Mesodermal cell (in vitro differentiated cells): Measurements from ENCODE around the gene ICAM1.

Experiments used
- H3K27ac ChIP-seq: 2 replicates; pipeline ENCODE4 v1.7.0; 2013; ENCODE audit warnings: mild to moderate bottlenecking, low read depth, low read length, moderate library complexity; ENCODE audit not compliant: severe bottlenecking
- H3K36me3 ChIP-seq: 2 replicates; pipeline ENCODE4 v1.7.1; 2013; ENCODE audit warnings: mild to moderate bottlenecking, low read length, moderate library complexity; ENCODE audit not compliant: control insufficient read depth, insufficient read depth
- H3K4me1 ChIP-seq: one replicate; pipeline ENCODE4 v1.7.1; 2013; ENCODE audit warnings: mild to moderate bottlenecking, low read length; ENCODE audit not compliant: insufficient read depth, control insufficient read depth, poor library complexity, severe bottlenecking
- H3K4me3 ChIP-seq: 2 replicates; pipeline ENCODE4 v1.7.0; 2013; ENCODE audit warnings: low read length, control low read depth, mild to moderate bottlenecking; ENCODE audit not compliant: insufficient read depth, poor library complexity, severe bottlenecking; ENCODE audit errors: extremely low read depth
- H3K9me3 ChIP-seq: 2 replicates; pipeline ENCODE4 v1.7.1; 2013; ENCODE audit warnings: mild to moderate bottlenecking, low read length, moderate library complexity; ENCODE audit not compliant: control insufficient read depth
- WGBS, 2 experiments: methylation state at CpG; one replicate each; pipeline ENCODE4 v1.1.5; 2013; ENCODE audit warnings: missing lambda C conversion rate in 2 of 2; ENCODE audit not compliant: insufficient coverage in 2 of 2; 5-methylcytosine and 5-hydroxymethylcytosine counted together

ICAM1 gene

GRCh38 chr19:10289836-10290356 is 19.0 kb downstream of the ICAM1 start, which contains the start of gene ICAM5:
Gene ICAM5 (plus strand): TSS chr19:10289952. CDS start chr19:10290044, 92 bp downstream.
- Histone ChIP-seq H3K4me3 (peak within 1 kb of the TSS; percentile 24), H3K27ac (no peak within 1 kb of the TSS), H3K4me1 (peaks cover 14% of the 10 kb centered on the region), H3K36me3 (no peaks in the 10 kb centered on the region), H3K9me3 (no peaks in the 10 kb centered on the region)
- 2 to 3% methylated on average over 24 to 39 of the region's 45 CpGs for WGBS, 2 experiments

- Histone ChIP-seq H3K9me3 (no peaks in the 10 kb centered on the region), H3K27ac (no peak overlapping the region), H3K4me1 (peaks cover 14% of the 10 kb centered on the region), H3K4me3 (peak overlapping the region; percentile 22), H3K36me3 (no peaks in the 10 kb centered on the region)
- WGBS, 2 experiments, result 3% methylated on average over 23 to 30 of the region's 30 CpGs
These were observed 19.5 kb downstream of the ICAM1 start for GRCh38 chr19:10290357-10290875.

- no peak overlapping the region for H3K27ac ChIP-seq
- peaks cover 14% of the 10 kb centered on the region for H3K4me1 ChIP-seq
- H3K9me3 ChIP-seq, result no peaks in the 10 kb centered on the region
- WGBS, 2 experiments, result 1% methylated on average over 50 to 57 of the region's 57 CpGs
- no peaks in the 10 kb centered on the region for H3K36me3 ChIP-seq
- H3K4me3 ChIP-seq, result peak overlapping the region; percentile 22
These were observed 20.1 kb downstream of the ICAM1 start for GRCh38 chr19:10290876-10291553.

- H3K4me1 ChIP-seq, result peaks cover 14% of the 10 kb centered on the region
- H3K4me3 ChIP-seq, result peak overlapping the region; percentile 22
- H3K27ac ChIP-seq, result no peak overlapping the region
- H3K36me3 ChIP-seq, result no peaks in the 10 kb centered on the region
- 6 to 8% methylated on average over 43 to 48 of the region's 49 CpGs for WGBS, 2 experiments
- no peaks in the 10 kb centered on the region for H3K9me3 ChIP-seq
These were observed 20.8 kb downstream of the ICAM1 start for GRCh38 chr19:10291554-10292205.

- WGBS, 2 experiments, result 2% methylated on average over 33 to 42 of the region's 45 CpGs
- Histone ChIP-seq H3K27ac (no peak overlapping the region), H3K4me3 (peak overlapping the region; percentile 6), H3K4me1 (peaks cover 14% of the 10 kb centered on the region), H3K9me3 (no peaks in the 10 kb centered on the region), H3K36me3 (no peaks in the 10 kb centered on the region)
These were observed 21.4 kb downstream of the ICAM1 start for GRCh38 chr19:10292206-10292788.

GRCh38 chr19:10292789-10293636 is 22.1 kb downstream of the ICAM1 start:
- Histone ChIP-seq H3K36me3 (no peaks in the 10 kb centered on the region), H3K4me3 (peak overlapping the region; percentile 6), H3K4me1 (peaks cover 14% of the 10 kb centered on the region), H3K9me3 (no peaks in the 10 kb centered on the region), H3K27ac (no peak overlapping the region)
- 29 to 30% methylated on average over 50 to 51 of the region's 56 CpGs for WGBS, 2 experiments

- Histone ChIP-seq H3K27ac (no peak overlapping the region), H3K4me3 (no peak overlapping the region), H3K4me1 (peaks cover 14% of the 10 kb centered on the region), H3K9me3 (no peaks in the 10 kb centered on the region), H3K36me3 (no peaks in the 10 kb centered on the region)
- WGBS, 2 experiments, result 37 to 46% methylated on average over 40 to 48 of the region's 49 CpGs
These were observed 22.9 kb downstream of the ICAM1 start for GRCh38 chr19:10293637-10294367.

- H3K4me1 ChIP-seq, result peaks cover 14% of the 10 kb centered on the region
- H3K36me3 ChIP-seq, result no peaks in the 10 kb centered on the region
- H3K9me3 ChIP-seq, result no peaks in the 10 kb centered on the region
- 16 to 18% methylated on average over 22 to 25 of the region's 25 CpGs for WGBS, 2 experiments
- H3K4me3 ChIP-seq, result no peak overlapping the region
- no peak overlapping the region for H3K27ac ChIP-seq
These were observed 23.4 kb downstream of the ICAM1 start for GRCh38 chr19:10294368-10294697.

- no peaks in the 10 kb centered on the region for H3K9me3 ChIP-seq
- H3K27ac ChIP-seq, result no peak overlapping the region
- H3K4me3 ChIP-seq, result no peak overlapping the region
- H3K36me3 ChIP-seq, result no peaks in the 10 kb centered on the region
- peaks cover 12% of the 10 kb centered on the region for H3K4me1 ChIP-seq
- 9 to 13% methylated on average over 16 to 46 of the region's 48 CpGs for WGBS, 2 experiments
These were observed 24.5 kb downstream of the ICAM1 start for GRCh38 chr19:10295305-10295846.
